ENCODE data around the gene RPA4.
"Not testable (repeated sequence)": the region's sequence is repeated elsewhere in the genome, so short reads cannot be mapped to it uniquely, and the experiment has no call there.

RPA4 gene, protein sequence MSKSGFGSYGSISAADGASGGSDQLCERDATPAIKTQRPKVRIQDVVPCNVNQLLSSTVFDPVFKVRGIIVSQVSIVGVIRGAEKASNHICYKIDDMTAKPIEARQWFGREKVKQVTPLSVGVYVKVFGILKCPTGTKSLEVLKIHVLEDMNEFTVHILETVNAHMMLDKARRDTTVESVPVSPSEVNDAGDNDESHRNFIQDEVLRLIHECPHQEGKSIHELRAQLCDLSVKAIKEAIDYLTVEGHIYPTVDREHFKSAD

DNA sequence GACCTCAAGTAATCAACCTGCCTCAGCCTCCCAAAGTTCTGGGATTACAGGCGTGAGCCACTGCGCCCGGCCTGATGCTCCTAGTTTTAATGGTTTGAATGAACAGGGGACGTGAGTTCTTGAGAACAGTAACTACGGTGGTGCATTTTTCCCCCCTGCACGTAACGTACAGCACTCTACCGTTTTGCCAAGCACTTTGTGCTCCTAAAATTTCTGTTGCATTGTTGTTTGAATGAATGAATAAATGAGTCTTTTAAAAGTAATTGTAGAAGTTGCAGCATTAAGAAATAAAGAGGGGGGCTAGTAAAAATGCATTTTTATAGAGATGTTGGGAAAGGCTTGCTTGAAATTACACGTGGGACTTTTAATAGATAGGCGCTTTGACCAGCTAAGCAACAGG lies at the start of gene RPA4:
Gene RPA4 (plus strand): TSS at position 301 of the 400 bp plus-strand sequence. CDS start 403 bp downstream, outside the sequence.
- TF ChIP-seq, protein P1, sequence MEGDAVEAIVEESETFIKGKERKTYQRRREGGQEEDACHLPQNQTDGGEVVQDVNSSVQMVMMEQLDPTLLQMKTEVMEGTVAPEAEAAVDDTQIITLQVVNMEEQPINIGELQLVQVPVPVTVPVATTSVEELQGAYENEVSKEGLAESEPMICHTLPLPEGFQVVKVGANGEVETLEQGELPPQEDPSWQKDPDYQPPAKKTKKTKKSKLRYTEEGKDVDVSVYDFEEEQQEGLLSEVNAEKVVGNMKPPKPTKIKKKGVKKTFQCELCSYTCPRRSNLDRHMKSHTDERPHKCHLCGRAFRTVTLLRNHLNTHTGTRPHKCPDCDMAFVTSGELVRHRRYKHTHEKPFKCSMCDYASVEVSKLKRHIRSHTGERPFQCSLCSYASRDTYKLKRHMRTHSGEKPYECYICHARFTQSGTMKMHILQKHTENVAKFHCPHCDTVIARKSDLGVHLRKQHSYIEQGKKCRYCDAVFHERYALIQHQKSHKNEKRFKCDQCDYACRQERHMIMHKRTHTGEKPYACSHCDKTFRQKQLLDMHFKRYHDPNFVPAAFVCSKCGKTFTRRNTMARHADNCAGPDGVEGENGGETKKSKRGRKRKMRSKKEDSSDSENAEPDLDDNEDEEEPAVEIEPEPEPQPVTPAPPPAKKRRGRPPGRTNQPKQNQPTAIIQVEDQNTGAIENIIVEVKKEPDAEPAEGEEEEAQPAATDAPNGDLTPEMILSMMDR (IDR thresholded peaks at IDR 0.05): no peak
- TF ChIP-seq ZFX (IDR thresholded peaks at IDR 0.05; ENCODE audit: borderline replicate concordance): no peak
- no peak within 1 kb of the TSS for H3K27ac ChIP-seq

DNA sequence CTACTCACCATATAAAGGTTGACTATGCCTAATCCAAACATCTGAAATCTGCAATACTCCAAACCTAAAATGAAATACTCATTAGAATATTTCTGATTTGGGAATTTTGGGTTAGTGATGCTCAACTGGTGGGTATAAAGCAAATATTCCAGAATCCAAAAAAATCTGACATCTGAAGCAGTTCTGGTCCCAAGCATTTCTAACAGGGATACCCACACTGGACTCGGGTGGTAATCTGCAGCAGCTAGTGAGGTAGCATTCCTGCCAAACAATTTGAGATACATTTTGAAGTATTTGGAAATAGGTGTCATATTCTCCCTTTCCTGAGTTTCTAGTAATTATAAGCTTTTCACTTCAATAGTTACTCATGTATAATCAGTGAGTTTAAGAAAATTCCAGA lies 49.6 kb upstream of the RPA4 start:
- H3K27ac ChIP-seq: no peak overlapping the region
- TF ChIP-seq ZFX (IDR thresholded peaks at IDR 0.05; ENCODE audit: borderline replicate concordance): no peak

DNA sequence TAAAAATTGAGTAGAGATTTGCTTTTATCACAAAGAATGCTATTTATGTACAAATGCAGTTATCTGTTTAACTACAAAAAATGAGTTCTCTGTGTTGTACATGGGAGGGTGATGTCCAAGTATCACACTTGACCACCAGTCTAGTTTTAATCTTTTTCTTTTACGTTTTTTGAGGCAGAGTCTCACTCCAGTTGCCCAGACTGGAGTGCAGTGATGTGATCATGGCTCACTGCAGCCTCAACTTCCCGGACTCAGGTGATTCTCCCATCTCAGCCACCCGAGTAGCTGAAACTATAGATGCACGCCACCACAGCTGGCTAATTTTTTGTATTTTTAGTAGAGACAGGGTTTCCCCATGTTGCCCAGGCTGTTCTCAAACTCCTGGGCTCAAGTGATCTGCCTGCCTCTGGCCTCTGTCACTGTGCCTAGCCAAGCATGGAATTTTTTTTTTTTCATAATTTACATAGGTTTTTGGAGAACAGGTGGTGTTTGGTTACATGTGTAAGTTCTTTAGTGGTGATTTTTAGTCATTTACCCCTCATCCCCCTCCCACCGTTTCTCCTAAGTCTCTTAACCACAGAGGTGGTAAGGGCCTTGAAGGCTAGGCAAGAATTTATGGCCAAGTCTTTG lies 47.9 kb upstream of the RPA4 start:
- TF ChIP-seq ZFX (IDR thresholded peaks at IDR 0.05; ENCODE audit: borderline replicate concordance): no peak
- TF ChIP-seq, protein P1 (IDR thresholded peaks at IDR 0.05): no peak

DNA sequence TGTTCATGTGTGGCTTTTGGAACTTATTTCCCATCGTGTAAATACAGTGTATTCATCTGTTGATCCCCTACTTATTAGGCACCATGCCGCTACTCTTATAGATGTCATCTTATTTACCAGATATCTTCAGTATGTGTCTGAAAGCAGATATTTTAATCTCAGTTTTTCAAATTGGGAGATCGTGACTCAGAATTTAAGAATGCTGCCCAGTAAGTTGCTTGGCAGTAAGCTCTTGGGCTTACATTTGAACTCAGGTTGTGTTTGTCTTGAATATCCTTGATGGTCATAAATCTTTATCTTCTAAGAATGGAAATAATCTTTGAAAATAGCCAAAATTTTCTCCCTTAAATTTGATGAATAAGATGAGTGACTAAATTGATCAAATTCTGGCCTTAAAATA lies 45.9 kb upstream of the RPA4 start:
- no peak overlapping the region for H3K27ac ChIP-seq
- no peak for TF ChIP-seq ZFX (IDR thresholded peaks at IDR 0.05; ENCODE audit: borderline replicate concordance)
- TF ChIP-seq, protein P1 (IDR thresholded peaks at IDR 0.05): no peak

More for the DNA sequence above, 47.9 kb upstream of the RPA4 start:
- H3K27ac ChIP-seq: no peak overlapping the region

DNA sequence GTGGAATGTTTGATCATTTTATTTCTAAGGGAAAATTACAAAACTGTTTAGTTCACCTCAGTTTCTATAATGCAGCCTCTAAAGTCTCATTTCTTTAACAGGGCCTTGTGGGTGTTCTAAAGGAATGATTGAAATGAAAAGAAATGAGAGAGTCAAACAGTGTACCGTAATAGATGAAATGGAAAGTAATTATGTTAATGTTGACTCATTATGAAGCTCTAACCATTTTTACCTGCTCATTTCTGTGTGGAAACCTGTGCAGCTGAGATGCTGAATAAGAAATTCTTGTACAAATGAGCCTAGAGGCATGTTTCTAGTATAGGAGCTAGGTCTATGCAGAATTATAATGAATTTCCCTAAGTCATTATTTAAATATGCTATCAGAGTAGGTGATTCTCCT lies 45.2 kb upstream of the RPA4 start:
- no peak overlapping the region for H3K27ac ChIP-seq
- TF ChIP-seq ZFX (IDR thresholded peaks at IDR 0.05; ENCODE audit: borderline replicate concordance): no peak
- TF ChIP-seq, protein P1 (IDR thresholded peaks at IDR 0.05): no peak

DNA sequence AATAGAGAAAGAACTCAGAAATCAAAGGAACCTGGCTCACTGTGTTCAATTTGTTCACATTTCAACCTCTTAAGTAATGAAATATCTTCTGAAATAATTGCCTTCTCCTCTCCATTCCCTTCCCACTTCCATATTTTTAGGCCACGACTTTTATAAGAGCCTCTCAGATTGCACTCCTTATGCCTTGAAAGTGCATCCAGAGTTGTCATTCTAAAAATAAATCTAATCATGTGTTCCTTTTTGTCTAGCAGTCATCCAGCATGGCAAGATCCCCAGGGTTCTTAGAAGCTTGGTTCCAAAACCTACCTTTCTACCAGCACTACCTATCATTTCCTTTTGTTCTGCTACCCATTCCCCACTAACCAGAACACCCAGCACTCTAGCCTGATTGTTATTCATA lies 42.4 kb upstream of the RPA4 start:
- H3K27ac ChIP-seq: no peak overlapping the region
- no peak for TF ChIP-seq ZFX (IDR thresholded peaks at IDR 0.05; ENCODE audit: borderline replicate concordance)
- TF ChIP-seq, protein P1 (IDR thresholded peaks at IDR 0.05): no peak

DNA sequence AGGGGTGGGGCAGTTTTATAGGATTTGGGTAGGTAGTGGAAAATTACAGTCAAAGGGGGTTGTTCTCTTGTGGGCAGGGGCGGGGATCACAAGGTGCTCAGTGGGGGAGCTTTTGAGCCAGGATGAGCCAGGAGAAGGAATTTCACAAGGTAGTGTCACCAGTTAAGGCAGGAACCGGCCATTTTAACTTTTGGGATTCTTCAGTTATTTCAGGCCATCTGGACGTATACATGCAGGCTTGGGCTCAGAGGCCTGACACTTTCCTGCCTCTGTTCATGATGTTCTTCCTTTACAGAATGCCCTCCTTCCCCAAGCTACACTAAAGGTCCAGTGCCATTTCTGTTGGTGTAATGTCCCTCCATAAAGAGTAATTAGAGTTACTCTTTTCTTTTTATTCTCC lies 41.8 kb upstream of the RPA4 start:
- H3K27ac ChIP-seq: not testable (repeated sequence)

DNA sequence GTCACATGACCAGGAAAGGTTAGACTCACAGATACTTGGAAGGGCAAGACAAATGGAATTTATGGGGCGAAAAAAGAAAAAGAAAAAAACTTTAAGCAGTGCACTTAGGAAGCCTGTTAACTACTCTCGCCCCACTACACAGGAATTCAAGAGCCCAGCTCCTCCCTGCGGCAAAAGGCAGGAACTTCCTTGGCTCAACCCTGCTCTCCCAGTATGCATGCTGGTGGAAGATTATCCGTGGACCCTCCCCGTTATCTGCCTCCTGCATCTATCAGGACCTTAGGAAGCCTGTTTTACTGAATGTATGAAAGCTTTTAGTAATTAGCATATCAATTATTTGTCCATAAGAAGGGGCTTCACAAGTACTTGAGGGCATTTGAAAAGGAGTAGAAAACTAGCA lies 40.1 kb upstream of the RPA4 start:
- TF ChIP-seq, protein P1 (IDR thresholded peaks at IDR 0.05): no peak
- TF ChIP-seq ZFX (IDR thresholded peaks at IDR 0.05; ENCODE audit: borderline replicate concordance): no peak
- no peak overlapping the region for H3K27ac ChIP-seq

Measured in 22Rv1 (cell line).